ENCODE measurements around the gene EIF2B4. TPM values are rescaled to one million over a fixed set of nuclear protein-coding genes. Genes with fewer than 3 reads are reported as not detected.

EIF2B4 gene
- 52.8 to 60.6 TPM (median 55.7 TPM) in 5 replicates for total RNA-seq (2022; extraction: Qiagen RNA extraction)

GRCh38 chr2:27370026-27370815 is at the start of gene EIF2B4, which contains the start of gene SNX17:
EIF2B4 (minus strand) TSS chr2:27370338; CDS start chr2:27370314, 24 bp downstream.
SNX17 (plus strand) TSS chr2:27370616; CDS start chr2:27370744, 128 bp downstream.

GRCh38 chr2:27409321-27410073 is 39.4 kb upstream of the EIF2B4 start, which contains the start of gene PPM1G:
PPM1G (minus strand) TSS chr2:27409591; CDS start chr2:27409422, 169 bp downstream.

GRCh38 chr2:27380626-27381545 is 10.7 kb upstream of the EIF2B4 start, which contains the start of gene ZNF513:
ZNF513 (minus strand) TSS chr2:27380734; CDS start chr2:27380526, 208 bp downstream.

GRCh38 chr2:27356382-27357181 is 13.6 kb downstream of the EIF2B4 start, which contains the start of gene GTF3C2:
GTF3C2 (minus strand) TSS chr2:27356764; CDS start chr2:27343554, 13,210 bp downstream.

GRCh38 chr2:27322766-27323595 is 47.2 kb downstream of the EIF2B4 start, which contains the start of gene MPV17:
MPV17 (minus strand) TSS chr2:27323097; CDS start chr2:27322517, 580 bp downstream.

Other genes starting within 250 kb of the EIF2B4 start
- 1.3 to 1.6 TPM (median 1.3 TPM) in 5 replicates for gene ABHD1, start 246.5 kb downstream of the EIF2B4 start, total RNA-seq (2022; extraction: Qiagen RNA extraction)
- gene PREB, start 235.7 kb downstream of the EIF2B4 start, total RNA-seq (2022; extraction: Qiagen RNA extraction): 44.7 to 60.6 TPM (median 57.0 TPM) in 5 replicates
- not detected in 5 replicates for gene PRR30, start 230.9 kb downstream of the EIF2B4 start, total RNA-seq (2022; extraction: Qiagen RNA extraction)
- not detected in 5 replicates for gene TCF23, start 221.3 kb downstream of the EIF2B4 start, total RNA-seq (2022; extraction: Qiagen RNA extraction)
- 211 to 221 TPM (median 213 TPM) in 5 replicates for gene ATRAID, start 158.3 kb downstream of the EIF2B4 start, total RNA-seq (2022; extraction: Qiagen RNA extraction)
- 56.8 to 66.0 TPM (median 63.6 TPM) in 5 replicates for gene SLC5A6, start 158.1 kb downstream of the EIF2B4 start, total RNA-seq (2022; extraction: Qiagen RNA extraction)
- gene CAD, start 153.0 kb downstream of the EIF2B4 start, total RNA-seq (2022; extraction: Qiagen RNA extraction): 49.7 to 63.9 TPM (median 61.7 TPM) in 5 replicates
- gene SLC30A3, start 107.3 kb downstream of the EIF2B4 start, total RNA-seq (2022; extraction: Qiagen RNA extraction): 2.6 to 3.4 TPM (median 3.2 TPM) in 5 replicates
- not detected in 5 replicates for gene DNAJC5G, start 94.9 kb downstream of the EIF2B4 start, total RNA-seq (2022; extraction: Qiagen RNA extraction)
- gene TRIM54, start 87.9 kb downstream of the EIF2B4 start, total RNA-seq (2022; extraction: Qiagen RNA extraction): 0.82 to 1.2 TPM (median 0.95 TPM) in 5 replicates
- gene UCN, start 61.9 kb downstream of the EIF2B4 start, total RNA-seq (2022; extraction: Qiagen RNA extraction): 1.2 to 2.5 TPM (median 1.8 TPM) in 5 replicates
- 71.0 to 91.6 TPM (median 84.4 TPM) in 5 replicates for gene MPV17, start 47.2 kb downstream of the EIF2B4 start, total RNA-seq (2022; extraction: Qiagen RNA extraction)
- gene GTF3C2, start 13.6 kb downstream of the EIF2B4 start, total RNA-seq (2022; extraction: Qiagen RNA extraction): 56.0 to 61.4 TPM (median 59.5 TPM) in 5 replicates
- gene SNX17, start 278 bp upstream of the EIF2B4 start, total RNA-seq (2022; extraction: Qiagen RNA extraction): 135 to 144 TPM (median 142 TPM) in 5 replicates
- gene ZNF513, start 10.4 kb upstream of the EIF2B4 start, total RNA-seq (2022; extraction: Qiagen RNA extraction): 11.8 to 14.7 TPM (median 13.8 TPM) in 5 replicates
- 156 to 166 TPM (median 158 TPM) in 5 replicates for gene PPM1G, start 39.3 kb upstream of the EIF2B4 start, total RNA-seq (2022; extraction: Qiagen RNA extraction)
- 122 to 134 TPM (median 129 TPM) in 5 replicates for gene NRBP1, start 58.3 kb upstream of the EIF2B4 start, total RNA-seq (2022; extraction: Qiagen RNA extraction)
- gene KRTCAP3, start 72.0 kb upstream of the EIF2B4 start, total RNA-seq (2022; extraction: Qiagen RNA extraction): 0.47 to 0.72 TPM (median 0.61 TPM) in 4 of 5 replicates, not detected in the other
- 7.7 to 8.7 TPM (median 8.3 TPM) in 5 replicates for gene IFT172, start 119.4 kb upstream of the EIF2B4 start, total RNA-seq (2022; extraction: Qiagen RNA extraction)
- 4.2 to 5.4 TPM (median 4.5 TPM) in 5 replicates for gene FNDC4, start 124.9 kb upstream of the EIF2B4 start, total RNA-seq (2022; extraction: Qiagen RNA extraction)
- 0.10 to 0.42 TPM (median 0.32 TPM) in 5 replicates for gene GCKR, start 126.5 kb upstream of the EIF2B4 start, total RNA-seq (2022; extraction: Qiagen RNA extraction)
- gene ZNF512, start 212.7 kb upstream of the EIF2B4 start, total RNA-seq (2022; extraction: Qiagen RNA extraction): 14.8 to 19.7 TPM (median 17.7 TPM) in 5 replicates